Vagina (tissue), 2 donors: Measurements from ENCODE around the gene ABHD6.

Source experiments
- CTCF ChIP-seq, 3 experiments: fragments of 450-650 bp in 2 of 3; fragments of 200-600 bp in 1 of 3; sonication (generic) in 1 of 3; IDR thresholded peaks; one replicate each; pipeline ENCODE4 v1.5.1; 2017 to 2019; ENCODE audit warnings: antibody characterized with exemption in 3 of 3, mild to moderate bottlenecking in 2 of 3, moderate library complexity in 2 of 3
- POLR2A ChIP-seq, 2 donors: fragments of 450-650 bp; IDR thresholded peaks; one replicate each; pipeline ENCODE4 v1.6.1; 2017; ENCODE audit warnings: antibody characterized with exemption in 2 of 2, mild to moderate bottlenecking in 2 of 2, moderate library complexity in 2 of 2

- no peak for TF ChIP-seq POLR2A (IDR thresholded peaks at IDR 0.05)
- no peak for TF ChIP-seq CTCF (IDR thresholded peaks at IDR 0.05)
Measured at GRCh38 chr3:58235970-58236369, 1.6 kb upstream of the ABHD6 start.
